SK-MEL-5 (cell line): ENCODE data around the gene MBNL3. TPM values are rescaled to one million over a fixed set of nuclear protein-coding genes. Genes with fewer than 3 reads are reported as not detected.
"Not testable (repeated sequence)": the region's sequence is repeated elsewhere in the genome, so short reads cannot be mapped to it uniquely, and the experiment has no call there.

ENCODE experiments used
- DNase-seq: peaks from one replicate; pipeline ENCODE4 v3.0.0-alpha.2; 2016; ENCODE audit warnings: low read depth, low spot score
- in situ Hi-C: cut with HindIII; loops from 2 replicates; pipeline ENCODE4 v1.10.0; 2016; ENCODE audit warnings: low sequenced_read_pairs, high pct_unique_total_duplicates, low pct_unique_long_range_greater_than_20kb
- total RNA-seq: library from RNA; depleted of rRNA; stranded (reverse); fragments of >200 nt; shearing (Covaris generic); gene quantifications from 2 replicates; pipeline ENCODE4 v1.2.3, GENCODE V29; 2014

Gene MBNL3
- total RNA-seq, 1 experiment from 2014 or later, result 4.9 TPM

DNA sequence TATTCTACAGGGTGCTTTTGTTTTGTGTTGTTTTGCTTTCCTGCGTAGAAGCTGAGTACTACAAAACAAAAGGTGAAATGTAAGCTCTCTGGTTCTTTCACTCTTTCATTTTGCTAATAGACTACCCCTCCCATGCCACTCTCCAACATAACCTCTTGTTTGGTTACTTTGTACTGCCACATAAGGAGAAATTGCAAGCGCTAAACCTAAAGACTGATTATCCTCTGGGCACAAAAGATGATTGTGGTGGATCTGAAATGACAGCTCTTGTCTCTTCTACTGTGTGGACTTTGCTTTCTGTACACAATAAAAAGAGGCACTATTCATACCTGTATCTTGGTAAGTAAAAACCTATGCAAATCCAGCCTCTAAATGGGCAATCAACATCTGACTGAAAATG lies 5.3 kb downstream of the MBNL3 start:
- in situ Hi-C loops, result no loop called here
- DNase-seq, result no peak

DNA sequence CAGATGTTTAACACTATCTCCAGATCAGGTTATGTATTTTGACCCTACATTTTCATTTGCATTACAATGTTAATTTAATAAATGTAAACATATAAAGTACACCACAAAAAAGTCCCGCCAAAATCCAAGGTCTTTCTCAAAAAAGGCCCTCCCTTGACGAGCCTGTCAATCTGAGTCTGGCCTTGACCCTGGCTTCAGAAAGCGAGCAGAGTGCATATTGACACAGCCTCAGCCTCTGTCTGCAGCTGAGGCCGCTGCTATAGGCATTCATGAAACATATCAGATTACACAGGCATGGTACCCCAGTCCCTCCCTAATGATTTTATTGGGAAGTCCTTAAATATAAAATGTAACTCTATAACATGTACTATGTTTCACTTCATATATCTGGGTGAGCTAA lies 6.2 kb downstream of the MBNL3 start:
- in situ Hi-C loops, result no loop called here
- no peak for DNase-seq

DNA sequence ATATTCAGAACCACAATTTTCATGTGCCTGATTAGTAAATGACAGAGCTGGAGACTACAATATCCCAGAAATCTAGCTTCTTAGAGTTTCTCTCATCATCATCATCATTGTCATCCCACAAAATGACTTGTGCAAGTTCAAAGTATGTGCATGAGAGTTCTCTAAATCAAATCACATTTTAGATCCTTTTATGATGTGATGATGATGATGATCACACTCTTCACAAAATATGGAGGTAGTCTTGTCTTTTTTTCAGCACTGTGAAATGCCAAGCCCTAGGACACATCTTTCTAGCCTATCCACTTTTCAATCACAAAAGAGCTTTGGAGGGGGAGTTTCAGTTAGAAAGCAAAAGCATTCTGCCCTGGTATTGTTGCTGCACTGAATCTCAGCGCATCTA lies 7.4 kb downstream of the MBNL3 start:
- DNase-seq, result no peak

DNA sequence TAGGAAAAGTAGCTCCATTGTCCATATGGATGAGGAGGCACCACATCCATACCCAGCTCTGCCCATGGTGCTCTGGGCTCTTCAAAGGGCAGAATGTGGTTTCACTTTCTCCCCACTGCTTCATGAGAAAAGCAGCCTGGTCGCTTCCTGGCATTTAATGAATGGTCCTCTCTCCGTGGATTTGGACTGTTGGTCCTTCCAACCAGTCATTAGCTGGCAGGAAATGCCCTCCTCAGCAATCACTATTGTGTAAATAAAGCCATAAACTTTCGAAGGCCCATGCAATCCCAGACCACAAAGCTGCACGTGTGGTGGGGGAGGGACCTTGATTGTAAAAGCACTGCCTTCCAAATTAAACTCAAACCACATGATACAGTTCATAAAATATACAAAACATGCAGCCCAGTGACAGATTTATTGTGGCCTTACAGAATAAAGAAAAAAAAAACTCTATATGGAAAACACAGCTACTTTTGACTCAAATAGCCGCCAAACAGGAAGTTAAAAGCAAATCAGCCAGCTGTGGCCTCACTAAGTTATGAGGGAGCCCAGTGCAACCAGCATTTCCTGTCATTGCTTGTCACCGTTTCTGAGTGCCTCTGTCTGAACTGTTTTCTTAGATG lies 8.1 kb downstream of the MBNL3 start:
- in situ Hi-C loops, result no loop called here
- peak; percentile 87 for DNase-seq

More for the DNA sequence above, 7.4 kb downstream of the MBNL3 start:
- in situ Hi-C loops, result no loop called here

DNA sequence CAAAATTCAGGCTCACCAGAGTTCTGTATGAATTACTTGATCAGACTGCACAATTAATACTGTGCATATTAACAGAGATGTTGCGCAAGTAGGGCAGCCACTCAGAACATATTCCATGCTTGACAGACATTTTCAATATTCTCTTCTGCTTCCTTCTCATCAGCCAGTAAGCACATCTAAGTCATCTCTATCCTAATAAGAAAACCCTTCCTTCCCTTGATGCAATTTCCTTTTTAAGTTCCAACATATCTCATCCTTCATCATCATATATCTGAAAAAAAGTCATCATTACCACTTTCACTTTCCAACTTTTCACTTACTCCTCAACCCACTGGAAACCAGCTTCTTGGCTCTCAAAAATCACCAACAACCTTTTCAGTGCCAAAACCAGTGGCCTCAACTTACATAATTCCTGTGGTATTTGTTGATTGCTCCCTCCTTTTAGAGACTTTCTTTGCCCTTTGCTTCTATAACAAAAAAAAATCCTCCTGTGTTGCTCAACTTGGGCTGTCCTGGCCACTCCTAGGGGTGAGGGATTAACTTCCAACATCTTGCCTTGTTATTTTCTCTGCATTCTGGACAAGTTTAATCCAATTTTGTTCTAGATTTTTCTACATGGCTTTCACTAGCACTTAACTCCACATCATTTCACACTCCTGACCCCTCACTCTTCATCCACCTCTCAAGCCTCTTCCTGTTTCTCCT lies 14.1 kb downstream of the MBNL3 start:
- in situ Hi-C loops, result no loop called here
- DNase-seq, result no peak

DNA sequence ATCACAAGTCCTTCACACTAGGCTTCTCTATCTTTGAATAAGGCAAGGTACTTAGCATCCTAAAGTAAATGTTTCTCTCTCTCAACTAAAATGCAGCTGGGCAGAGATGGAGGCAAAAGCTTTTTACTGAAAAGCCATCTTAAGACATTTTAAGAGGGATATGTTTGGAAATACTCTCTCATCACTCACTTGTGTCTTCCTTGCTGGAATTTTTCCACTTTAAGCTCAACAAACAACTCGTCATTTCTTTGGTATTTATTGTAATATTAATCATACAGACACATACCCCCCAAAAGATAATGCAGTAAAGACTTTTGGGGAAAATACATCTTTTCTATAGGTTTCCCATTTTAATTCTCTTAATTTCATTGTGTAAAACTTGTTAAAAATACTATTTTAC lies 16.4 kb downstream of the MBNL3 start:
- in situ Hi-C loops, result no loop called here
- no peak for DNase-seq

DNA sequence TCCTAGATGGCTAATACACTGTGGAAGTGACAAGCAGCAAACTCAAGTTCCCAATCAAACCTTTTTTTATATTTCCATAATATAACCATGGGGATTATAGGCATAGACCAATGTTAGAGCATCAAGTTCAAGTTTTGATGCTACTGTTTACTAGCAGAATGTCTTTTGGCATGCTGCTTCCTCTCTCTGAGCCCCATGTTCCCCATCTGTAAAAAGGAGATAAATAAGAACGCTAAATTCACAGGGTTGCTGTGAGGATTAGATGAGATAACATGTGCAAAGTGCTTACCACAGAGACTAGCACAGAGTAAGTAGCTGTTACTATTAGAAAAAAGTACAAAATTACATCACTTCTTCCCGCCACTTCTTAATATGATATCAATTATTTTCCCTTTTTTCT lies 18.0 kb downstream of the MBNL3 start:
- DNase-seq, result no peak
- in situ Hi-C loops, result no loop called here

DNA sequence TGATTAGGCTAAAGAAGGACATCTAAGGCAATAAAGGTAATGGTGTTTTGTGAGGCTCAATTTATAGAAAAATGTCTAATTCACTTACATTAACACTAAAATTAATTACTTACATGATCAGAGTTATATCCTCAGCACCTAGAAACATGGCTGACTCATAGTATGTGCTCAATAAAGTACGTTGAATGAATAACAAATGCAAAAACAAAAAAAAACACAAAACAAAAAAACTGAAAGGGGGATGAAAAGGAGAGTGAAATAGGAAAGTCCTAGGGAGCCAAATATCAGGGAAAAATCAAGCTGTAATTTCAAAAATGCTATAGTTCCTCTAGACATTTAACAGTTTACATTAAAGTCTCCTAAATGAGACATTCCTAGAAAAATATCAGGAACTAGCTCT lies 18.7 kb downstream of the MBNL3 start:
- no peak for DNase-seq
- in situ Hi-C loops, result no loop called here

DNA sequence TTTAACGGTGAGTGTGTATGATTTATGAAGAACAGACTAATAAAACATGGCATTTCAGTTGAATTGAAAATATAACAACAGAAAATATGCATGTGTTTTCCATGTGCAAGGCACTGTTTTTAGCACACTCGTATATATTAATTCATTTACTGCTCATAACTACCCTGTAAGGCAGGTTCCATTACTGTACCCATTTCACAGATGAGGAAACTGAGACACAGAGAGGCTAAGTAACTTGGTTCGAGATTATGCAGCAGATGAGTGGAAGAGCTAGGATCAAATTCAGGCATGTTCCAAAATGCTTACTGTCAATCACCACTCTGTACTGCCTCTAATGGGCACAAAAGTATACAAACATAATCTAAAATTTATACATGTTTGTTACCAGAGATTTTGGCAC lies 20.4 kb downstream of the MBNL3 start:
- in situ Hi-C loops, result no loop called here
- no peak for DNase-seq

DNA sequence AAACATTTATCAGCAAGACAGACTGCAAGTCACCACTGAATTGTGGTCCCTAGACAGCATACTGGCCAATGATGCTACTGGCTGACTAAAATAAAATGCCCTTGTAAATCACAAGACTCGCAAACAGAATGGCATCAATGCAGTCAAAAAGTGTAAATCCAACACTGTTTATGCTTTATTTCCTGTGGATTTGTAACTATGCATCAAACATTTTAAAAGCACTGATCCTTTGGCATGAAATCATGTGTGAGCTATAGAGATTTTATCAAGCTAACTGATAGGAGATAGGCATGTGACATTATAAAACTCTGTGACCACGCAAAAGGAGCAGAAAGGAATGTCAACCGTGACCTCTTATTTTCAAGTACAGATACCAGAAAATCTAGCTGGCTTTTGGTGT lies 20.8 kb downstream of the MBNL3 start:
- DNase-seq, result no peak
- in situ Hi-C loops, result no loop called here

DNA sequence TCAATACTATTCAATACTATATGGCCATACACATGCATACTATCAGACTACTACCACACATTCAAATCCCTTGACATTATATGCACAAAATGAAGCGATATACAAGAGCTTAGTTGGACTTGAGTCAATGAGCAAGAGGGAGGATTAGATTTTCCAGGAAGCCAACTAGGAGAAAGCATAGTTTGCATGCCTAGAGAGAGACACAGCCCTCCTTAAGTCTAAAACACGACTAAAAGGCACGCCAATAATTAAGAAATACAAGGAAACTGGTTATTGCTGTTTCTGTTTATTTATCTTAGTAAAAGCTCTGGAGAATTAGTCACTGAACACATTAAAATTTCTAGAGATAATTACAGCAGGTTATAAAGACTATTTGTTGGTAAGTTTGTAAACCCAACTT lies 21.8 kb downstream of the MBNL3 start:
- in situ Hi-C loops, result no loop called here
- no peak for DNase-seq

DNA sequence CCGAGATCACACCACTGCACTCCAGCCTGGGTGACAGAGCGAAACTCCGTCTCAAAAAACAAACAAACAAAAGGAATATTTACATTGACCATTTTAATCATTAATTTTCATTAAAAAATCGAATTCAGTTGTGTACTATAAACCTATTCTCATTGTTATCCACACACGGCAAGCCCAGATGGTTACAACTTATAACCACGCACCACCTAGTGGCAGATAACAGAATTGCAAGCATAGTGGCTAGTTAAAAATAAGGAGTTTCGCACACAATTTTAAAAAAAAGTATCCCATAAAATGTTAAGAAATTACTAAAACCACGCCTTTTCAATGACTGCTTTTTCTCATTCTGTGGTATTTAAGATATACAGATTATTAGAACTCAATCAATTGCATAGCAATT lies 25.4 kb downstream of the MBNL3 start:
- in situ Hi-C loops, result no loop called here
- peak; percentile 32 for DNase-seq

DNA sequence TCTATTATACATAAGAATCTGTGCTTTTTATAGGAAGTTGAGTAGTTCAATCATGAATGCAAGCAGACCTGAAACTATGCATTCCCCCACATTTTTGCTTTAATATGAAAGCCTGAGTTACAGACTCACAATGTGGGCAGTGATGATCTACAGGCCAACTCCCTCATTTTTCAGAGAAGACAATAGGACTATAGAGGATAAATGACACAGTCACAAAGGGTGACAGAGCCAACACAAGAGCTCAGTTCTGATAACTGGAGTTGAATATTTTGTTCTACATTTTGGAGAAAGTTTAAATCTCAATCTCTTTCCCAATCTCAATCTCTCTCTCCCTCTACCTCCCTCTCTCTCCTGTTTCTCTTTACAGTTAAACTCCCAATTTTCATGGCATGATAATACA lies 27.0 kb downstream of the MBNL3 start:
- DNase-seq, result no peak
- in situ Hi-C loops, result no loop called here

DNA sequence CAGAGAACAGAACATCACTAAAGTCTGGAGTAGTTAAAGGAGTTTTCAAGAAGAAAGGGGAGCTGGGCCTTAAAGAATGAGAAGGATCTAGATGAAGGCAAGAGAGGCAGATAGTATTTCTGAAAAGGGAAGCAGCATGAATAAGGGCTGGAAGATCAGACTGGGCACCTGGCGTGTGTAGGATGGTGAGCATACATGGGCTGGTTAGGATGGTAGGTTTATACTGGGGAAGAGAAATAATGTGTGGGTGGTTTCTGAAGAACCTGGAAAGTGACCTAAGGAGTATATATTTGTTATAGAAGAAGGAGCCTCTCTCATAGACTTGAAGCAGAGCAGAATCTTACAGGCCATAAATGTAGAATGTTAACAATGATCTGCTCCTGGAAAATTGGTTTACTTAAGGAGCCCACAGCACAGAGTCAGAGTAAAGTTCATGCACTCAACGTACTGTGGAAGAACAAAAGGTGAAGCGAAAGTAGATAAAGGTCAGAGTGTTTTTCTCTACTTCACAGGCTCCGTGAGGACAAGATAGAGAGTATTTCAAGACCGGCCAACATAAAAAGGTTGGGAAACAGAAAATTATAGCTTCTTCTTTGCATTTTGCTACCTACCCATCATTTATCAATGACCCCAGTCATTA lies 35.8 kb downstream of the MBNL3 start:
- in situ Hi-C loops, result no loop called here
- no peak for DNase-seq

DNA sequence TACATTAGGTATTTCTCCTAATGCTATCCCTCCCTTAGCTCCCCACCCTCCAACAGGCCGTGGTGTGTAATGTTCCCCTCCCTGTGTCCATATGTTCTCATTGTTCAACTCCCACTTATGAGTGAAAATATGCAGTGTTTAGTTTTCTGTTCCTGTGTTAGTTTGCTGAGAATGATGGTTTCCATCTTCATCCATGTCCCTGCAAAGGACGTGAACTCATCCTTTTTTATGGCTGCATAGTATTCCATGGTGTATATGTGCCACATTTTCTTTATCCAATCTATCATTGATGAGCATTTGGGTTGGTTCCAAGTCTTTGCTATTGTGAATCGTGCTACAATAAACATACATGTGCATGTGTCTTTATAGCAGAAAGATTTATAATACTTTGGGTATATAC lies 42.9 kb downstream of the MBNL3 start:
- DNase-seq, in situ Hi-C loops: not testable (repeated sequence)

DNA sequence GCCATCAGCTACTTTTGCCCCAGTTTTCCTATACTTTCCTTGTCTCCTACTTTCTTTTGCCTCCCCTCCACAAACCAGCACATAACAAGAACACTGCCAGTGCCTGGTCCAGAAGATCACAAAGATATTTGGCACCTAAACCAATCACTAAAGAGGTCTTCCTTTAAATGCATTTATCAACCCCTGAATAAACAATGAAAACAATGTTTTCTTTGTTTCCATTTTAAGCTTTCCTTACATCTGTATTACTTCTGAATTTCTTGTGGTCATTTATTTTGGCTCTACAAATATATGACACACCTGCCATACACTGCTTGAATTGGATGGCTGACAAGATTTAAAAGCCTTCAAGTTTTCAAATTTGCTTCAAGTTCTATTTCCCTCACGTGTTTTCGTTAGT lies 43.9 kb downstream of the MBNL3 start:
- DNase-seq, result no peak

DNA sequence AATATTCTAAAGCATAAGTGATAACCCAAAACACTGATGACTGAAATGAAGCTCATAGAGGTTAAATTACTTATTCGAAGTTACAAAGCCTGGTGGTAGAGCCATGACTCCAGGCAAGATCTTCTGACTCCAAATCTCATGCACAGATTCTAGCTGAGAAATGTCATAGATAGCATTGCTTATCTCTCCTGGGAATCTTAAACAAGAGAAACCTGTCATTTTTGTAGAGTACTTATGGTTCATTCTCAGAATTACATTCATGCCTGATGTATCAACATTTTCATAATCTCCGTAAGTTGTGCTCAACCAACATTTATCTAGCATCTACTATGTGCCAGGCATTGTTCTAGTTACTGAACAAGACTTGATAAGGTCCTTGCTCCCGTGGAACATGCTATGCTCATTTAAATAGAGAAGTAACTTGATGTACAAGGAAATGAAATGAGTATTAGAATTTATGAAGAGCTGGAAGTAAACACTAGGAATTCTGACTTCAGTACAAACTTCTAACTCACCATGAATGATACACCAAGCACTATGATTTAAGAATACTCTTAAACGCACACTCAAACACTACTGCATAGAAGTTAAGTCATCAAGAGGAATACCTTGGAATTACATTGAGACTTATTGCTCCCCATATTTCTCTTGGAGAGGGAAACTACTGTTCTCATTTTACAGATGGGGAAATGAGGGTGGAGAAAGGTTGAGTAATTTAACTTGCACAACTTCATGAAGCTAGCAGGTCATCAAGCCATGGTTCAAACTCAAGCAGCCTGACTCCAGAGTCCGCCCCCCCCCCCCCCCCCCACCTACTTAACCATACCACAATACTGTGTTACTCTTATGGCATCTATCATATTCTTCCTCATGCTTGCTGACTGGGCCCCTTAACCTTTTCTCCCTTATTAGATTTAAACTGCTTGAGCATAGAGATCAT lies 45.4 kb downstream of the MBNL3 start:
- in situ Hi-C loops, result no loop called here
- DNase-seq, result no peak

More for the DNA sequence above, 43.9 kb downstream of the MBNL3 start:
- in situ Hi-C loops, result no loop called here

DNA sequence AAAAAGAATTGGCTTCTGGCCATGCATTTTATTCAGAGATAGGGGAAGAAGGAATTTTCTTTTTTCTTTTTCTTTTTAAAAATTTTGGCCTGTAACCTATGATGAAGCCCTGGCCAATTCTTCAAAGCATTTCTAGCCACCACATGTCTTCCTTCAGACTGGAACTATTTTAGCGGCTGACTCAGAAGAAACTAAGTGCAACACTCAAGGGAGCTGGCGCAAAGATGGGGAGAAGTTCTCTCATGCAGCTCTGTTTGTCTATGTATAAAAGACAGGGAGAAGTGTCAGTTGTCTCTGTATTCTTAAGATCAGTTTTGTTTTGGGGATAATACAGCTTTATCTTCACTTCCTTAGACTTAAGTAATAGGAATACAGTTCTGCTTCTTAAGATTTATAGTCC lies 46.1 kb downstream of the MBNL3 start:
- in situ Hi-C loops, result no loop called here
- no peak for DNase-seq
